Measurements from ENCODE around the gene TMPRSS13. TPM values are rescaled to one million over a fixed set of nuclear protein-coding genes. Genes with fewer than 3 reads are reported as not detected.
"Not testable (repeated sequence)": the region's sequence is repeated elsewhere in the genome, so short reads cannot be mapped to it uniquely, and the experiment has no call there.

The TMPRSS13 gene
- total RNA-seq (2014; rRNA removed; shearing (Covaris generic)): not detected in 2 replicates

DNA sequence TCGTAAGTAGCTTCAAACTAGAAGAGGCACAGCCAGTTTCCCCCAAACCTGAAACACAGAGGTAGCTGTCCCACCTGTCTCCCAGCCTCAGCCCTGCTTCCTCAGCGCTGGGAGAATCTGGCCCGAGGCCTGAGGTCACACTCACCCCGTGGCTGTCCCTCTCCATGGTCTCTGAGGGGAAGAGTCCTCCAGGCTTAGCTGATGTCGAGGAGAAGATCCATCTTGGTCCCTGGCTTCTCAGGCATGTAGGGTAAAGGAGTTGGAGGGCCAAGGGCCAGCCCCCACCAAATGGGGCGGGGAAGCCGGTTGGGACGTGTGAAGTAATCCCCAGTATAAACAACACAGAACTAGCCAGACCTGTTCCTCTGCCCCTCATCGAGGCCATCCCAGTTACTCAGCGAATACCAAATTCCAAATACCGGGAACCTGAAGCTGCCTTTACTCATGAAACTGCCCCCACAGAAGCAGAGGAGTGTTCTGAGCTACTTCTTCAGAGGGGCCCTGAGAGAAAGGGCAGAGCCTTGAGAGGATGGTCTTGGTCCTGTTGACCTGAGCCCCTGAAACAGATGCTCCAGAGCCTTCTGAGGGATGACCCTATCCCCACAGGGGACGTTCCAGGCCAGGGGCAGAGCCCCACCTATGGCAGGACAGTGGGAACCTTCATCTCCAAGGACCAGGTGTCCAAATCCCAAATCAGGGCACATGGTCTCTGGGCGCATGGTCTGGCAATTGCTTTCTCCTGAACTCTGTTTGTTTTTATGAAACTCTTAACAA is at the start of gene TMPRSS13:
TMPRSS13 (minus strand) TSS at position 261 of the 774 bp plus-strand sequence; CDS start at position 166, 95 bp downstream.
- DNase-seq (ENCODE audit: low read depth): no peak

DNA sequence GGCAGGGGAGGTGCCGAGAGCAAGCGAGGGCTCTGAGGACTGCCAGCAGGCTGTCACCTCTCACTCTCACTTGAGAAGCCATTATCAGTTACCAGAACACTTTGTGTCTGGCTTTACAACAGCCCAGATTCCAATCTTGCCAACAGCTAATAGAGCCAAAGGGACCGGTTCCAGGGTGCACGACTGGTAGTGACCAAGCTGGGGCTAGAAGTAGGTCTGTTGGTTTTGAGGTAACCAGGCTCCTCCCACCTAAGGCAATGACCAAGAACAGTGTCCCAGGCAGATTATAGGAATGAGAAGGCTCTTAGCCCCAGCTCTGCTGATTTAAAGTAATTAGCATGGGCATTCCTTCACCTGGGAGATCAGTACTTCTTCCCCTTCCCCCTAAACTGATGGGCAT is 49.8 kb upstream of the TMPRSS13 start:
- no peak for DNase-seq (ENCODE audit: low read depth)

DNA sequence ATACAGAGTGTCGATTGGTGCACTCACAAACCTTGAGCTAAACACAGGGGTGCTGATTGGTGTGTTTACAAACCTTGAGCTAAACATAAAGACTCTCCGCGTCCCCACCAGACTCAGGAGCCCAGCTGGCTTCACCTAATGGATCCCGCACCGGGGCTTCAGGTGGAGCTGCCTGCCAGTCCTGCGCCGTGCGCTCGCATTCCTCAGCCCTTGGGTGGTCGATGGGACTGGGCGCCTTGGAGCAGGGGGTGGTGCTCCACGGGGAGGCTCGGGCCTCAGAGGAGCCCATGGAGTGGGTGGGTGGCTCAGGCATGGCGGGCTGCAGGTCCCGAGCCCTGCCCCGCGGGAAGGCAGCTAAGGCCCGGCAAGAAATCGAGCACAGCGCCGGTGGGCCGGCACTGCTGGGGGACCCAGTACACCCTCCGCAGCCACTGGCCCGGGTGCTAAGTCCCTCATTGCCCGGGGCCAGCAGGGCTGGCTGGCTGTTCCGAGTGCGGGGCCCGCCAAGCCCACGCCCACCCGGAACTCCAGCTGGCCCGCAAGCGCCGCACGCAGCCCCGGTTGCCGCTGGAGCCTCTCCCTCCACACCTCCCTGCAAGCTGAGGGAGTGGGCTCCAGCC is 49.2 kb upstream of the TMPRSS13 start:
- not testable (repeated sequence) for DNase-seq (ENCODE audit: low read depth)

DNA sequence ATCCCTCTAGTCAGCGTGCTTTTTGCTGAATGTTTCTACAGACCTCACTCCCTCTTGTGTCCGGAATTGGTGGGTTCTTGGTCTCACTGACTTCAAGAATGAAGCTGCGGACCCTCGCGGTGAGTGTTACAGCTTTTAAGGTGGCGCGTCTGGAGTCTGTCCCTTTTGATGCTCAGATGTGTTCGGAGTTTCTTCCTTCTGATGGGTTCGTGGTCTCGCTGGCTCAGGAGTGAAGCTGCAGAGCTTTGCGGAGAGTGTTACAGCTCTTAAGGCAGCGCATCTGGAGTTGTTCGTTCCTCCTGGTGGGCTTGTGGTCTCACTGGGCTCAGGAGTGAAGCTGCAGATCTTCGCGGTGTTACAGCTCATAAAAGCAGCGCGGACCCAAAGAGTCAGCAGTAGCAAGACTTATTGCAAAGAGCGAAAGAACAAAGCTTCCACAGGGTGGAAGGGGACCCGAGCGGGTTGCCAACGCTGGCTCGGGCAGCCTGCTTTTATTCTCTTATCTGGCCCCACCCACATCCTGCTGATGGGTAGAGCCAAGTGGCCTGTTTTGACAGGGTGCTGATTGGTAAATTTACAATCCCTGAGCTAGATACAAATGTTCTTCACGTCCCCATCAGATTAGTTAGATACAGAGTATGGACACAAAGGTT is 48.5 kb upstream of the TMPRSS13 start:
- DNase-seq (ENCODE audit: low read depth): not testable (repeated sequence)

DNA sequence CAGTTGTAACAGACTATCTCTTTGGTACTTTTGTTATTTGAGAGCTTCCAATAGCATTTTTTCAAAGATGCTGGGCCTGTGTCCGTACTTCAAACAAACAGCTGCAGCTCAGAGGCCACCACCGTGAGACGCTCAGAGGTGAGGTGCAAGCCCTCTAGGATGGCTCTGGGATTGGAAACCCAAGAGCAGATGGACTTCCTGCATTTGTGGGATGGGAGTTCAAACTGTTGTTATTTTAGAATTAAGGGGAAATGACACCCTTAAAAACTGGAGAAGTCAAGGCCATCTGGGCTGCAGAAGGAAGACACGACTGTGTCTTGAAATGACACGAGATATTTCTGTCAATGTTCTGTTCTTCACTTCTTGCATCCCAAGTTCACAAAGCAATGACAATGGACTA is 47.8 kb upstream of the TMPRSS13 start:
- no peak for DNase-seq (ENCODE audit: low read depth)

DNA sequence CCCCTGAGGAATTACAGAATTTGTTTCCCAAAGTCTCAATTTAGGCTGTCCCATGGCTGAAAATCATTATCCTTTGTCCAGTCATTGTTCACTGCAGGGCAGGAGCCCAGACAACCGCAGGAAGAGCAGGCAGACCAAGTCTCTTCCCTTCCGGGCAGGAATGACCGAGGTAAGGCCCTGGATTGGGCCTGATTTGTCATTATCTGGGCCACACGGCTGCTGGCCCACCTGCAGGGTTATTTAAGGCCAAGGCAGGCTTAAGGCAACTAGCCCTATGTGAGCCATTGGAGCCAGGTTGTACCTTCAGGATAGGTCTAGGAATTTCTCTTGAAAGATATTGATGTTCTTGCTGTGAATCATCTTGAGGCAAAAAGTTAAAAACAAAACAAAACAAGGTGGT is 47.2 kb upstream of the TMPRSS13 start:
- DNase-seq (ENCODE audit: low read depth): no peak

DNA sequence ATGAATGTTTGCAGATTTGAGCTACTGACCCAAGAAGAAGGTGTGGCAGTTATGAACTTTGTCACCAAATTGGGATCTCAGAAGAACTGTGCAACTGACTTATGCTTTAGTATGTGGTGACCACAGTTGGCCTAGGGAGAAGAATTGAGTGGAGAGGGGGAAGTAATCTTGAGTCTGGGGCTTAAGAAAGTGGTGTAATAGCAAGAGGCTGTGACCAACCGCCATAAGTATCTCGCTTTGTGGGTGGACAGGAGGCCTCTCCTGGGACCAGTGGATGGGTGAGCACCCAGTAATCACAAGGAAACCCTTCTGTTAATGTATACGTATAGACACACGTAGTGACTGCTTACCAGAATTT is 44.3 kb upstream of the TMPRSS13 start:
- no peak for DNase-seq (ENCODE audit: low read depth)

DNA sequence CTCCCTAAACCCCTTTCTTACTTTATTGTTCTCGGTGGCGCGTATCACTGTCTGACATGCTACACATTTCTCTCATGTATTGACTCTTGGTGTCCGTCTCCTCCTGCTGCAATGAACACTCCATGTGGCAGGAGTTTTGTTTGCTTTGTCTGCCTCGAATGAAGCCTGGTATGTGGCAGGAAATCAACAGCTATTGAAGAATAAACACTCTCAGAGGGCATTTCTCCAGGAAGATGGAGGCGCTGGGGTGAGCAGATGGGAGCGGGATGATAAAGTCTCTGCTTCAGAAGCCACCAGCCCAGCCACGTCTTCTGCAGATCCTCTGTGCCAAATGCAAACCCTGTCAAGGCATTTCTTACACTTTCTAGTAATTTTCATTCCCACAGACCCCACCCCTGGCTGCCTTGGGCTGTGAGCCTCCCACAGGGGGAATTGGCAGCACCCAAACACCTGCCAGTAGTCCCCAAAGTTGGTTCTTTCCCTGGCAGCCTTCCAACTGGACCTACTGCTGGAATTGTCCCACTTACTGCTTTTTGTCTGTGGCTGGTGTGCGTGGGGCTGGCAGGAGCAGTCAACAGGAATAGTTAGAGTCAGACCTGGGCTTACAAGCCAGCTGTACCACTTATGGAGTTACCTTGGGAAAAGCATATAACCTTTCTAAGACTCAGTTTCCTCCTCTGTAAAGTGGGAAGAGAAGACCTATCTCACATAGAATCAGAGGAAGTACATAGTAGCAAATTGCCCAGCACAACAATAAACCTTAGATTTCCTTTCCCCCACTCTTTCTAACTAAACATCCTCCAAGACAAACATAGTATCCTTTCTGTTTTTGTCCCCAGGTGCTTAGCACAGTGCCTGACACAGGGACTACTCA is 43.7 kb upstream of the TMPRSS13 start:
- DNase-seq (ENCODE audit: low read depth): no peak

DNA sequence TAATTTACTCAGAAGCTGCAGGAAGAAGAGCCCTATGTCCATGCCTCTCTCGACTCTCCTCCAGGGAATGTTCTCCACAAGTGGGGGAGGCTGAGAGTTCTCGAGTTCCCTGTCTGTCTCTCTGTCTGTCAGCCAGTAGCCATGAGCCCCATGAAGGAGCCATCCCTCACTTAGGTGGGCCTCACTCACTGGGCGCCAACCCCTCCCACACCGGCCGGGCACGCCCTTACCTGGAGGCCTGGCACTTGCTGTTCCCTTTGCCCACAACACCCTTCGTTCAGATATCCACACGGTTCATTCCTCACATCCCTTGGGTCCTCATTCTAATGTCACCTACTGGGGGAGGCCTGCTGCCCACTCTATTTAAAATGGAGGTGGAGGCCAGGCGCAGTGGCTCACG is 42.8 kb upstream of the TMPRSS13 start:
- no peak for DNase-seq (ENCODE audit: low read depth)

DNA sequence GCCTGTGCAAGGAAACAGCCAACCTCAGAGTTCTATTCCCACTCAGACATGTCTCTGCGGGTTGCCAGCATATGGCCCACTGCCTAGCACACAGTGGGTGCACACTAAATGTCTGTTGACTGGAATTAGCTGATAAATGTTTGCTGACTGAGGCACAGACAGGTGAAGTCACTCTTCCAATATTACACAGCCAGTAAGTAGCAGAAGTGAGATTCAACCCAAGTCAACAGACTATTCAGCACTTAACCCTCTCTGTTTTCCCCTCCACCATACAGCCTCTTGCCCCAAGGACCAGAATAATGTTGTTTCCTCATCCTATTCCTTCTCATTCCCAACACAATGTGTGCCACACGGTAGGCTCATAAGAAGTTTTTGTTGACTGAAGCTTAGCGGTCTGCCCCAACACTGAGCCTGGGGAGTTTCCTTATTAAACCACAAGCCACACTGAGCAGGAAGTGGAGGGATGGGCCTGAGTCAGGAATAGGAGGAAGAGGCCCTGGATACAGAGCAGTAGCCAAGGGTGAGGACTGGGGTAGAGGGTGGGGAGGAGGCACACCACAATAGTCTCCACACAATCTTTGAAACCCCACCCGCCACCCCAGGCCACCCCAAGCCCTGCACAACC is 41.3 kb upstream of the TMPRSS13 start:
- peak; percentile 40 for DNase-seq (ENCODE audit: low read depth)

DNA sequence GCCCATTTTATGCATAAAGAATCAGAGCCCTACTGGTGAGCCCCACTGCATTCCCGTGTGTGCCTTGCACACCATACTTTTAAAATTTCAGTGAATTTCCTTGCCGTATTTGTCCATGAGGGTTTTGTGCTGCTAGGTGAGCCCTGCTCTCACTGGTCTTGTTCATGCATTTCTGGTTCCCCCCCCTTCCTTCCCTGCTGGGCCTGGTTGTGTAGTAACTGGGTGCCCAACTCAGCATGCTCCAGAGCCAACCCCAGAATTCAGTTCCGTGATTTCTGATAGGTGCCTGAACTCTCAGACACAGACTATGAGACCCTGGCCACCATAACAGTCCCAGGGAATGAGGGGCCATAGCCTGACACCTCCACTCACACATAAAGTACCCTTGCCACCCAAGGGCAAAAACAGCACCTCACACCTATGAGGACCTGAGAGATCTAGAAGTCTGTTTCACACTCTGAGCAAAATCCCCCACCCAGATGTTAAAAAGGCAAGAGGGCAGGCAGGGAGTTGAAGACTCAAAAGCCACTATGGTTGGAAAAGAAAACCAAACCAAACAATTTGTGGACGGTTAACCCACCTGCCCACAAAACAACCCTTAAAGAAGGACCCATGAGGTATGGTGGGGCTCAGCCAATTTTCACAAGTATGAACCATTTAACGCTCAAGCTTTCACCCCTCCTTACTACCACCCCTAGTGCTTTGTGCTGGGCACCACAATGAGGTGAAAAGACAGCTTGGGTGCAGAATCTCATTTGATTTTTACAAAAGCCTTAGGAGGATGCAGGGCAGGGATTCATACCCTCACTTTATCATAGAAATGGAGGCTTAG is 40.2 kb upstream of the TMPRSS13 start:
- no peak for DNase-seq (ENCODE audit: low read depth)

DNA sequence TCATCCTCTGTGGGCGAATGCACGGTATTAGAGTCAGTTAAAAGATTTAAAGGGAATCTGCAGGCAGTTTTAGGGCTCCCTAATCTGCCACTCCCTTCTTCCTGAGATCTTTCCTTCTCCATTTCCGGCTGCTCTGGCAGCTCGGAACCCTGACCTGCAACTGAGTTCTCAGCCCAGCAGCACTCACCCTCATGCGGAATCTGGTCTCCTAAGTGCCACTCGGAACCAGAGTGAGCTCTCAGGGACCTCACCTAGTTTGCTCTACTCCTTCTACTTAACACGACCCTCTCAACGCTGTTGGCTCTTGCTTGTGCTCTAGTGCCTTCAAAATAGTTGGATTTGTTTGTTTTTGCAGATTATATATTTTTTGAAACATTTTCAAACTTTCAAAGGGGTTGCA is 37.7 kb upstream of the TMPRSS13 start:
- DNase-seq (ENCODE audit: low read depth): no peak

DNA sequence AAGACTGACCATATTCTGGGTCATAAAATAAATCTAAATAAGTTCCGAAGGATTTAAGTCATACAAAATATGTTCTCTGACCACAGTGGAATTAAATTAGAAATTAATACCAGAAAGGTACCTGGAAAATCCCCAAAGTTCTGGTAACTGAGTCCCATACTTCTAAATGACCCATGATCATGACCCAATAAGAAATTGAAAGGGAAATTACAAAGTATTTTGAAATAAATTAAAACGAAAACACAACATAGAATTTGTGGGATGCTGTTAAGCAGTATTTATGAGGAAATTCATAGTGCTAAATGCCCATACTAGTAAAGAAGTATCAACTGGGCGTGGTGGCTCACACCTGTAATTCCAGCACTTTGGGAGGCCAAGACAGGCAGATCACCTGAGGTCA is 33.6 kb upstream of the TMPRSS13 start:
- DNase-seq (ENCODE audit: low read depth): no peak

DNA sequence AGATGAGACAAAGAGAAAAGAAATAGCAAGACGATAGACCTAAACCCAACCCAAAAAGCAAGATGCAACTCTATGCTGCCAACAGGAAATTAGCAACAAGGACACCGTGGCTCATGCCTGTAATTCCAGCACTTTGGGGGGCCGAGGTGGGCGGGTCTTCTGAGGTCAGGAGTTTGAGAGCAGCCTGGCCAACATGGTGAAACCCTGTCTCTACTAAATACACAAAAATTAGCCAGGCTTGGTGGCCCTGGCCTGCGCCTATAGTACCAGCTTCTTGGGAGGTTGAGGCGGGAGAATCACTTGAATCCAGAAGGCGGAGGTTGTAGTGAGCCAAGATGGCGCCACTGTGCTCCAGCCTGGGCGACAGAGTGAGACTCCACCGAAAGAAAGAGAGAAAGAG is 32.7 kb upstream of the TMPRSS13 start:
- no peak for DNase-seq (ENCODE audit: low read depth)

DNA sequence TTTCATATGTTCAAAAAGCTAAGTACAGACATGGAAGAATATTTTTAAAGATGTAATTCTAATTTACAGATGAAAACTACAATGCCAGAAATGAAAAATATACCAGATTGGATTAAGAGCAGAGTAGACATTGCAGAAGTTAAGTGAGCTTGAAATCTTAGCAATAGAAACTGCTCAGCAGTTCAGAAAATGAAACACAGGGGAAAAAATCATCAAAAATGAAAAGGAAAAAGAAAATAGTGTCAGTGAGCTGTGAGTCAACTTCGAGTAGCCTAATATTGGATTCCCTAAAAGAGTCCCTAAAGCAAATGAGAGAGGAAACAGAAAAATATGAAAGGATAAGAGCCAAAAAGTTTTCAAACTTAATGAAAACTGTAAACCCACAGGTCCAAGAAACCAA is 31.2 kb upstream of the TMPRSS13 start:
- no peak for DNase-seq (ENCODE audit: low read depth)

DNA sequence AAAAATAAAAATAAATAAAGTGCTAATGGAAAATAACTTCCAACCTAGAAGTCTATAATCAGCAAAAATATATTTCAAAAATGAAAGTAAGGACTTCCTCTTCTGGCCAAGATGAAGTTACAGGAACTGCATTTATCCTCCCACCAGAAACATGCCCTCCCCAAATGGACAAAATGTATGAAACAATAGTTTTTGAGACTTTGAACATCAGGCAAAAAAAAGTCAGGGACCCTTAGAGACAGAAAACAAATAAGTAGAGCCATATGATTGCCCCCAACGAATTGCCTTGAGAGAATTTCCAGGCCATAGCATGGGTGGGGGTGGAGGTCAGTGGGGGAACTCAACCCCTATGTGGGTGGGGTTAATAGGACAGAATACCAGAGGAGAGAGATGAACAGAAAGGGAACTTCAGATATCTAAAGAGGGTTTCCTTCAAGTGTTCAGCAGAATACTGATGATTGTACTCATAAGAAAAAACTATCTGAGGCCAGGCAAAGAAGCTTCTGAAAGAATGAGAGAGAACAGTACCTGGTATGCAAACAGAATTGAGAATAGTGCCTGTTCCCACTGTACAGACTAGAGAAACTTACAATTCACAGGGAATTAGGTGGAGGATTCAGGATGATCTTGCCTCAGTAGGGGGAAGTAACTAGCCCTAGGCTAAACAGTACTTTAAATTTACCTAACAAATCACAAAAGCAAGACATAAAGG is 30.4 kb upstream of the TMPRSS13 start:
- no peak for DNase-seq (ENCODE audit: low read depth)

DNA sequence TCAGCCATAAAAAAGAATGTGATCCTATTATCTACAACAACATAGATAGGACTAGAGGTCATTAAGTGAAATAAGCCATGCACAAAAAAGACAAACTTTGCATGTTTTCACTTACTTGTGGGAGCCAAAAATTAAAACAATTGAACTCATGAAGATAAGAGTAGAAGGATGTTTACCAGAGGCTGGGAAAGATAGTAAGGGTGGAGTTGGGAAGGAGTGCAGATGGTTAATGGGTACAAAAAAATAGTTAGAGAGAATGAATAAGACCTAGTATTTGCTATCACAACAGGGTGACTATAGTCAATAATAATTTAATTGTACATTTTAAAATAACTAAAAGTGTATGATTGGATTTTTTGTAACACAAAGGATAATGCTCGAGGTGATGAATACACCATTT is 29.7 kb upstream of the TMPRSS13 start:
- no peak for DNase-seq (ENCODE audit: low read depth)

DNA sequence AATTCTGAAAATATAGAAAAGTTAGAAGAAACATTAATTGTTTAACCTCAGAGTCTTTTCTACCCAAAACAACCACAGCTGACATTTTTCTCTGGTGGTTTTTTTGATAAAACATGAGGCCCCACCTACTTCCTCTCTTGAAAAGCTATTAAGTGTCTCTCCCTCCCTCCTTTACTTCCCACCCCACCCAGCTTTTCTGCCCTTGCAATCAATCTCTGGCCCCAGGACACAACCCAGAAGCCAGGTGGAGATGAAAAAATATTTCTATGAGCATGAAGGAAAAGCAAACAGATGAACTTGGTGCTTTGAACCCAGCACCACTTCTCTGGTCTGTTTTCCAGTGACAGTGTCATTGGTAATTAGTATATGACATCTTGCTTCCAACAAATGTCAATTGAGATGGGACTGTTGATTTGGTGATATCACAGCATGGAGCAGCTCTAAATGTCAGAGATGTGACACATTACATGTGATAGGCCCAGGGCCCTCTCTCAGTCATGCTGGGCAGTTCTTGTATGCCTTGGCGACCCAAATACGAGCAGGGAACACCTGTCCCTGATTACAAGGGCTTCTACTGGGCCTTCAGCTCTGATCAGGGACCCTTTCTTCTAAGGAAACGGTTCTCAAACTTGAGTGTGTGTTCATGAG is 23.9 kb upstream of the TMPRSS13 start:
- no peak for DNase-seq (ENCODE audit: low read depth)

Measured in M059J (cell line).